Keratinocyte (primary cell): Measurements from ENCODE around the gene CIRBP. TPM values are rescaled to one million over a fixed set of nuclear protein-coding genes. Genes with fewer than 3 reads are reported as not detected.

ENCODE experiments used
- DNase-seq: peaks from one replicate; pipeline ENCODE4 v3.0.0-alpha.2; 2011; ENCODE audit warnings: low read depth, missing footprints, low spot score
- FAIRE-seq: peaks from 2 replicates; lab custom pipeline; 2011; peaks lifted over from hg19 to GRCh38; lab: Jason Lieb, UNC
- H2AFZ ChIP-seq: 2 replicates; pipeline ENCODE4 v1.6.0; 2012; ENCODE audit warnings: low read length, control low read depth, inconsistent platforms; ENCODE audit not compliant: control insufficient read depth
- H3K27ac ChIP-seq: 2 replicates; pipeline ENCODE4 v1.5.1; 2011; ENCODE audit warnings: low read length; ENCODE audit not compliant: control insufficient read depth, insufficient read depth
- H3K27me3 ChIP-seq: 3 replicates; pipeline ENCODE4 v1.6.0; 2011; ENCODE audit warnings: low read length; ENCODE audit not compliant: control insufficient read depth, insufficient read depth; ENCODE audit errors: extremely low read depth
- H3K36me3 ChIP-seq, 2 experiments: 2 replicates in 1 of 2; 3 replicates in 1 of 2; pipeline ENCODE4 v1.5.1; 2011; ENCODE audit warnings: low read length in 2 of 2, mild to moderate bottlenecking in 1 of 2; ENCODE audit not compliant: control insufficient read depth in 2 of 2, insufficient read depth in 2 of 2; ENCODE audit errors: extremely low read depth in 1 of 2
- H3K4me1 ChIP-seq: 3 replicates; pipeline ENCODE4 v1.5.1; 2011; ENCODE audit warnings: low read length; ENCODE audit not compliant: control insufficient read depth, insufficient read depth; ENCODE audit errors: extremely low read depth
- H3K4me2 ChIP-seq: 3 replicates; pipeline ENCODE4 v1.6.0; 2011; ENCODE audit warnings: low read depth, low read length; ENCODE audit not compliant: control insufficient read depth, insufficient read depth; ENCODE audit errors: extremely low read depth
- H3K4me3 ChIP-seq, 3 experiments: fragments of 200-600 bp in 1 of 3; sonication (generic) in 1 of 3; 2 replicates in 2 of 3; 3 replicates in 1 of 3; pipeline ENCODE4 v1.5.1; 2011 to 2016; ENCODE audit warnings: low read length in 3 of 3, mild to moderate bottlenecking in 3 of 3, control low read depth in 2 of 3, inconsistent platforms in 1 of 3, low read depth in 1 of 3, mixed read lengths in 1 of 3, mixed run types in 1 of 3, moderate library complexity in 1 of 3; ENCODE audit not compliant: control insufficient read depth in 2 of 3, insufficient read depth in 2 of 3; ENCODE audit errors: extremely low read depth in 1 of 3
- H3K79me2 ChIP-seq: 2 replicates; pipeline ENCODE4 v1.6.0; 2012; ENCODE audit warnings: low read length; ENCODE audit not compliant: control insufficient read depth, insufficient read depth
- H3K9ac ChIP-seq: 3 replicates; pipeline ENCODE4 v1.6.0; 2011; ENCODE audit warnings: low read length; ENCODE audit not compliant: control insufficient read depth, insufficient read depth; ENCODE audit errors: extremely low read depth
- H3K9me1 ChIP-seq: 3 replicates; pipeline ENCODE4 v1.6.0; 2011; ENCODE audit warnings: low read length; ENCODE audit not compliant: control insufficient read depth, insufficient read depth; ENCODE audit errors: extremely low read depth
- H3K9me3 ChIP-seq: 2 replicates; pipeline ENCODE4 v1.5.1; 2012; ENCODE audit warnings: low read depth, low read length; ENCODE audit not compliant: control insufficient read depth
- H4K20me1 ChIP-seq: 3 replicates; pipeline ENCODE4 v1.6.0; 2011; ENCODE audit warnings: low read length; ENCODE audit not compliant: control insufficient read depth, insufficient read depth; ENCODE audit errors: extremely low read depth
- CTCF ChIP-seq, 3 experiments: IDR thresholded peaks in 1 of 3; conservative IDR thresholded peaks in 1 of 3; optimal IDR thresholded peaks in 1 of 3; 2 replicates in 2 of 3; 3 replicates in 1 of 3; pipeline versions ENCODE3 to v1.5.1; 2011; ENCODE audit warnings: low read length in 3 of 3, mild to moderate bottlenecking in 3 of 3, moderate library complexity in 2 of 3, control low read depth in 1 of 3, inconsistent platforms in 1 of 3; ENCODE audit not compliant: insufficient read depth in 2 of 3; ENCODE audit errors: extremely low read depth in 1 of 3
- EZH2 ChIP-seq: IDR thresholded peaks from one replicate; pipeline ENCODE4 v1.6.1; 2012; ENCODE audit warnings: inconsistent platforms, mild to moderate bottlenecking, low read length, moderate library complexity
- dilution Hi-C: fragments of 300-500 bp; cut with MboI; formaldehyde crosslinking; loops from one replicate; pipeline ENCODE4 v1.7.0; 2020; ENCODE audit warnings: low sequenced_read_pairs; ENCODE audit not compliant: extremely low pct_ligation_motif_present
- polyA plus RNA-seq, 5 experiments: library from polyadenylated mRNA; depleted of rRNA in 3 of 5; stranded (reverse) in 3 of 5; stranded (forward) in 1 of 5; unstranded in 1 of 5; fragments of >200 nt; gene quantifications; 1 replicate in 1 of 5; 2 replicates in 3 of 5; 3 replicates in 1 of 5; pipeline versions ENCODE4 v1.2.1 to v1.2.3, GENCODE V29; 2011 to 2012; ENCODE audit warnings: missing spikeins in 2 of 5, low read depth in 1 of 5, low replicate concordance in 1 of 5

The CIRBP gene
- polyA plus RNA-seq, 1 donor (not counting 4 experiments of a cell fraction or from before 2014, with no cell fraction given) = 113 TPM

- H3K27me3 ChIP-seq = no peaks in the 10 kb centered on the region
Measured at GRCh38 chr19:1309977-1310852, 41.1 kb downstream of the CIRBP start.

GRCh38 chr19:1310853-1311180 lies 41.7 kb downstream of the CIRBP start:
- no peak for TF ChIP-seq EZH2
- TF ChIP-seq CTCF (optimal IDR thresholded peaks at IDR 0.05 in 1 of 3, IDR thresholded peaks at IDR 0.05 in 1 of 3, conservative IDR thresholded peaks at IDR 0.05 in 1 of 3; ENCODE audit: extremely low read depth in 1 of 3, insufficient read depth in 2 of 3, low read length in 3 of 3) = no peak
- no peaks in the 10 kb centered on the region for H3K9me3 ChIP-seq
- no peaks in the 10 kb centered on the region for H3K9me1 ChIP-seq
- no peak overlapping the region for H2AFZ ChIP-seq
- H4K20me1 ChIP-seq = no peaks in the 10 kb centered on the region
- no peak overlapping the region for H3K9ac ChIP-seq
- no peak overlapping the region for H3K4me3 ChIP-seq
- H3K27me3 ChIP-seq = peaks cover under 1% of the 10 kb centered on the region
- dilution Hi-C loops = no loop called here
- DNase-seq (no peak), FAIRE-seq (no peak)
- no peaks in the 10 kb centered on the region for H3K36me3 ChIP-seq
- no peak overlapping the region for H3K4me2 ChIP-seq
- H3K27ac ChIP-seq = no peak overlapping the region
- H3K4me1 ChIP-seq = peaks cover 18% of the 10 kb centered on the region
- no peaks in the 10 kb centered on the region for H3K79me2 ChIP-seq

More at GRCh38 chr19:1309977-1310852, 41.1 kb downstream of the CIRBP start:
- DNase-seq = no peak
- Histone ChIP-seq H3K9me1 (no peaks in the 10 kb centered on the region), H3K36me3 (no peaks in the 10 kb centered on the region), H3K79me2 (no peaks in the 10 kb centered on the region), H3K4me1 (peaks cover 18% of the 10 kb centered on the region), H3K9me3 (no peaks in the 10 kb centered on the region), H2AFZ (no peak overlapping the region), H3K4me2 (no peak overlapping the region), H3K9ac (no peak overlapping the region), H4K20me1 (no peaks in the 10 kb centered on the region), H3K27ac (no peak overlapping the region), H3K4me3 (no peak overlapping the region)
- TF ChIP-seq EZH2 (no peak), CTCF (optimal IDR thresholded peaks at IDR 0.05 in 1 of 3, IDR thresholded peaks at IDR 0.05 in 1 of 3, conservative IDR thresholded peaks at IDR 0.05 in 1 of 3; ENCODE audit: extremely low read depth in 1 of 3, insufficient read depth in 2 of 3, low read length in 3 of 3) (no peak)
- dilution Hi-C loops = no loop called here
- no peak for FAIRE-seq
